ENCODE results near the gene CRY2. TPM values are rescaled to one million over a fixed set of nuclear protein-coding genes. Genes with fewer than 3 reads are reported as not detected.

The CRY2 gene
- total and polyA plus RNA-seq, 2 of the 13 experiments (the other 11 are each of a cell fraction or from before 2014, with no cell fraction given): 10.1 to 12.2 TPM

DNA sequence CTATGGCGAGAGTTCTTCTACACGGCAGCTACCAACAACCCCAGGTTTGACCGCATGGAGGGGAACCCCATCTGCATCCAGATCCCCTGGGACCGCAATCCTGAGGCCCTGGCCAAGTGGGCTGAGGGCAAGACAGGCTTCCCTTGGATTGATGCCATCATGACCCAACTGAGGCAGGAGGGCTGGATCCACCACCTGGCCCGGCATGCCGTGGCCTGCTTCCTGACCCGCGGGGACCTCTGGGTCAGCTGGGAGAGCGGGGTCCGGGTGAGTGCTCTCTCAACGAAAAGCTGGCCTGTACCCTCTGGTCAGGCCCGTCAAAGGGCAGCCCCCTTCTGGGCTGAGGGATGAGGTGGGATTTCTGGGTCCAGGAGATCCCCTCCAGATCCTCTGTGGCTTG is 22.3 kb downstream of the CRY2 start:
- no peak for DNase-seq (ENCODE audit: low spot score)
- FAIRE-seq: no peak
- no peak overlapping the region for H3K4me3 ChIP-seq (replicated peaks in 1 of 3; ENCODE audit: insufficient read depth in 1 of 3, low read depth in 2 of 3, low read length in 3 of 3)
- no peak overlapping the region for H3K27ac ChIP-seq (ENCODE audit: extremely low read length, insufficient read depth, low read length)
- ChIA-PET POLR2A (no interaction called here), CTCF (ENCODE audit: low intra/inter-chr PET ratio, low total read pairs) (no interaction called here)
- H3K9ac ChIP-seq (ENCODE audit: insufficient read depth, low read depth, low read length): no peak overlapping the region
- no peak overlapping the region for H2AFZ ChIP-seq (ENCODE audit: low read length)
- no peaks in the 10 kb centered on the region for H3K27me3 ChIP-seq (ENCODE audit: control insufficient read depth in 1 of 2, insufficient read depth in 2 of 2, low read length in 2 of 2)
- H3K9me3 ChIP-seq (ENCODE audit: low read length): no peaks in the 10 kb centered on the region
- ATAC-seq: no peak
- H4K20me1 ChIP-seq (ENCODE audit: insufficient read depth, low read length): no peaks in the 10 kb centered on the region
- in situ Hi-C loops (cut with HindIII; ENCODE audit: extremely low pct_ligation_motif_present, low pct_unique_long_range_greater_than_20kb) (no loop called here), intact Hi-C loops (cut with micrococcal nuclease; ENCODE audit: unreplicated experiment) (no loop called here)
- H3K36me3 ChIP-seq (replicated peaks in 1 of 2; ENCODE audit: control insufficient read depth in 1 of 2, insufficient read depth in 2 of 2, low read length in 2 of 2): peaks cover 27 to 70% of the 10 kb centered on the region in 2 experiments
- no peak for TF ChIP-seq NR2F2 (IDR thresholded peaks at IDR 0.05; ENCODE audit: borderline replicate concordance, low read depth)
- no peak for TF ChIP-seq NCOA2 (CRISPR knock-in tag; IDR thresholded peaks at IDR 0.05)
- TF ChIP-seq, protein P1, sequence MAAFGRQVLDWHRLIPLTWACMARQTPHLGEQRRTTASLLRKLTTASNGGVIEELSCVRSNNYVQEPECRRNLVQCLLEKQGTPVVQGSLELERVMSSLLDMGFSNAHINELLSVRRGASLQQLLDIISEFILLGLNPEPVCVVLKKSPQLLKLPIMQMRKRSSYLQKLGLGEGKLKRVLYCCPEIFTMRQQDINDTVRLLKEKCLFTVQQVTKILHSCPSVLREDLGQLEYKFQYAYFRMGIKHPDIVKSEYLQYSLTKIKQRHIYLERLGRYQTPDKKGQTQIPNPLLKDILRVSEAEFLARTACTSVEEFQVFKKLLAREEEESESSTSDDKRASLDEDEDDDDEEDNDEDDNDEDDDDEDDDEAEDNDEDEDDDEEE (CRISPR knock-in tag; IDR thresholded peaks at IDR 0.05): no peak
- TF ChIP-seq ZNF121 (CRISPR knock-in tag; IDR thresholded peaks at IDR 0.05): no peak
- no peak for TF ChIP-seq ZNF12 (CRISPR knock-in tag; IDR thresholded peaks at IDR 0.05)
- H3K4me2 ChIP-seq (ENCODE audit: low read depth, low read length): no peak overlapping the region
- H3K4me1 ChIP-seq (ENCODE audit: insufficient read depth, low read length): no peaks in the 10 kb centered on the region
- H3K79me2 ChIP-seq (ENCODE audit: insufficient read depth, low read length): no peaks in the 10 kb centered on the region
- 100% methylated on average over 4 of the region's 12 CpGs for WGBS (ENCODE audit: low lambda C conversion rate)
- BruUV-seq (replicated peaks): no TSS peak

- no peaks in the 10 kb centered on the region for H4K20me1 ChIP-seq (ENCODE audit: insufficient read depth, low read length)
- H3K27me3 ChIP-seq (ENCODE audit: control insufficient read depth in 1 of 2, insufficient read depth in 2 of 2, low read length in 2 of 2): no peaks in the 10 kb centered on the region
- no peak overlapping the region for H3K4me3 ChIP-seq (replicated peaks in 1 of 3; ENCODE audit: insufficient read depth in 1 of 3, low read depth in 2 of 3, low read length in 3 of 3)
- H3K79me2 ChIP-seq (ENCODE audit: insufficient read depth, low read length): no peaks in the 10 kb centered on the region
- in situ Hi-C loops (cut with HindIII; ENCODE audit: extremely low pct_ligation_motif_present, low pct_unique_long_range_greater_than_20kb): no loop called here
- H2AFZ ChIP-seq (ENCODE audit: low read length): no peak overlapping the region
- DNase-seq (ENCODE audit: low spot score) (no peak), ATAC-seq (no peak), FAIRE-seq (no peak)
- H3K4me2 ChIP-seq (ENCODE audit: low read depth, low read length): no peak overlapping the region
- no peak overlapping the region for H3K9ac ChIP-seq (ENCODE audit: insufficient read depth, low read depth, low read length)
- no peaks in the 10 kb centered on the region for H3K4me1 ChIP-seq (ENCODE audit: insufficient read depth, low read length)
- H3K27ac ChIP-seq (ENCODE audit: extremely low read length, insufficient read depth, low read length): no peak overlapping the region
- 98% methylated on average over 4 of the region's 4 CpGs for WGBS (ENCODE audit: low lambda C conversion rate)
- POLR2A ChIA-PET: no interaction called here
- no TSS peak for BruUV-seq (replicated peaks)
- CTCF ChIA-PET (ENCODE audit: low intra/inter-chr PET ratio, low total read pairs): no interaction called here
- intact Hi-C loops (cut with micrococcal nuclease; ENCODE audit: unreplicated experiment): no loop called here
- H3K36me3 ChIP-seq (replicated peaks in 1 of 2; ENCODE audit: control insufficient read depth in 1 of 2, insufficient read depth in 2 of 2, low read length in 2 of 2): peaks cover 26 to 72% of the 10 kb centered on the region in 2 experiments
- H3K9me3 ChIP-seq (ENCODE audit: low read length): no peaks in the 10 kb centered on the region
- TF ChIP-seq AKAP8 (CRISPR knock-in tag; IDR thresholded peaks at IDR 0.05): no peak
- no peak for TF ChIP-seq SRSF1 (optimal IDR thresholded peaks at IDR 0.05; ENCODE audit: low read depth, low read length)
- TF ChIP-seq PREB (CRISPR knock-in tag; IDR thresholded peaks at IDR 0.05): no peak
- TF ChIP-seq HOXA5 (CRISPR knock-in tag; IDR thresholded peaks at IDR 0.05): no peak
- TF ChIP-seq, protein P2, sequence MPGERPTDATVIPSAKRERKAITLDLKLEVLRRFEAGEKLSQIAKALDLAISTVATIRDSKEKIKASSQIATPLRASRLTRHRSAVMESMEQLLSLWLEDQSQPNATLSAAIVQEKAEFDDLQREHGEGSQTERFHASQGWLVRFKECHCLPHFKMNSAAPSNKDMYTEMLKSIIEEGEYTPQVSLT (CRISPR knock-in tag; IDR thresholded peaks at IDR 0.05; ENCODE audit: borderline replicate concordance, low read depth): no peak
- no peak for TF ChIP-seq ZNF512 (CRISPR knock-in tag; IDR thresholded peaks at IDR 0.05)
- TF ChIP-seq, protein P3, sequence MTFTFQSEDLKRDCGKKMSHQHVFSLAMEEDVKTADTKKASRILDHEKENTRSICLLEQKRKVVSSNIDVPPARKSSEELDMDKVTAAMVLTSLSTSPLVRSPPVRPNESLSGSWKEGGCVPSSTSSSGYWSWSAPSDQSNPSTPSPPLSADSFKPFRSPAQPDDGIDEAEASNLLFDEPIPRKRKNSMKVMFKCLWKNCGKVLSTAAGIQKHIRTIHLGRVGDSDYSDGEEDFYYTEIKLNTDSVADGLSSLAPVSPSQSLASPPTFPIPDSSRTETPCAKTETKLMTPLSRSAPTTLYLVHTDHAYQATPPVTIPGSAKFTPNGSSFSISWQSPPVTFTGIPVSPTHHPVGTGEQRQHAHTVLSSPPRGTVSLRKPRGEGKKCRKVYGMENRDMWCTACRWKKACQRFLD (CRISPR knock-in tag; IDR thresholded peaks at IDR 0.05; ENCODE audit: borderline replicate concordance): no peak
- no peak for TF ChIP-seq ZNF44 (CRISPR knock-in tag; IDR thresholded peaks at IDR 0.05)
Measured at GRCh38 chr11:45870706-45871105, 23.4 kb downstream of the CRY2 start.

Data from HepG2 (cell line).